Panc1 (cell line): ENCODE measurements around the gene KIAA1191. TPM values are rescaled to one million over a fixed set of nuclear protein-coding genes. Genes with fewer than 3 reads are reported as not detected.

Experiments
- ATAC-seq: fragments of 200-7000 bp; cut with Tn5 transposase; 2 replicates; pipeline ENCODE4 v1.9.1; 2020; ENCODE audit warnings: mild to moderate bottlenecking, moderate library complexity
- BruUV-seq: library from RNA; stranded (reverse); fragments of 400-500 nt; replicated peaks from 2 replicates; lab custom pipeline; 2021; lab: Mats Ljungman, UMichigan
- CTCF ChIA-PET: fragments of 300-600 bp; sonication (Branson Sonifier 250); formaldehyde crosslinking; loops from one replicate; lab custom pipeline; 2022; ENCODE audit warnings: antibody characterized with exemption; lab: Charles Lee
- POLR2A ChIA-PET: fragments of 300-600 bp; sonication (Branson Sonifier 250); formaldehyde crosslinking; loops from one replicate; lab custom pipeline; 2022; ENCODE audit warnings: antibody characterized with exemption; lab: Charles Lee
- DNase-seq: peaks from one replicate; pipeline ENCODE4 v3.0.0-alpha.2; 2010; ENCODE audit warnings: low read depth, low spot score
- H3K27ac ChIP-seq: 2 replicates; pipeline ENCODE4 v1.5.1; 2011; ENCODE audit warnings: mild to moderate bottlenecking, low read length, inconsistent platforms
- H3K27me3 ChIP-seq: fragments of 200-500 bp; sonication (Bioruptor generic); 2 replicates; pipeline ENCODE4 v1.6.0; 2014; ENCODE audit warnings: low read length, inconsistent platforms; ENCODE audit not compliant: control insufficient read depth, insufficient read depth
- H3K36me3 ChIP-seq: fragments of 200-500 bp; sonication (Bioruptor generic); 2 replicates; pipeline ENCODE4 v1.5.1; 2014; ENCODE audit warnings: inconsistent platforms, mild to moderate bottlenecking, low read length, moderate library complexity; ENCODE audit not compliant: control insufficient read depth, insufficient read depth
- H3K4me1 ChIP-seq: 2 replicates; pipeline ENCODE4 v1.5.1; 2011; ENCODE audit warnings: inconsistent platforms, mild to moderate bottlenecking, low read length, moderate library complexity; ENCODE audit not compliant: control insufficient read depth, insufficient read depth
- H3K4me3 ChIP-seq, 2 experiments: 2 replicates each; pipeline ENCODE4 v1.5.1; 2011 to 2012; ENCODE audit warnings: low read depth in 2 of 2, low read length in 2 of 2, mild to moderate bottlenecking in 2 of 2, inconsistent platforms in 1 of 2, moderate library complexity in 1 of 2
- H3K9me3 ChIP-seq: fragments of 200-500 bp; sonication (Bioruptor generic); 2 replicates; pipeline ENCODE4 v1.5.1; 2014; ENCODE audit warnings: low read depth, mild to moderate bottlenecking, inconsistent platforms, low read length, moderate library complexity; ENCODE audit not compliant: control insufficient read depth, insufficient read depth
- POLR2AphosphoS5 ChIP-seq: IDR thresholded peaks from 2 replicates; pipeline ENCODE4 v1.6.1; 2012; ENCODE audit warnings: mild to moderate bottlenecking, low read depth, low read length, moderate library complexity
- SIN3A ChIP-seq: IDR thresholded peaks from 2 replicates; pipeline ENCODE4 v1.6.1; 2012; ENCODE audit warnings: low read depth, mild to moderate bottlenecking, low read length, moderate library complexity, borderline replicate concordance; ENCODE audit not compliant: insufficient read depth
- TCF7L2 ChIP-seq: IDR thresholded peaks from 2 replicates; pipeline ENCODE4 v1.6.1; 2011; ENCODE audit warnings: mild to moderate bottlenecking, low read depth, low read length, inconsistent platforms
- in situ Hi-C: cut with HindIII; loops from 2 replicates; pipeline ENCODE4 v1.10.0; 2016; ENCODE audit warnings: low sequenced_read_pairs, low pct_unique_long_range_greater_than_20kb
- intact Hi-C: fragments of 100-400 bp; cut with micrococcal nuclease; formaldehyde crosslinking; loops from one replicate; pipeline ENCODE4 v1.10.0; 2022; ENCODE audit not compliant: unreplicated experiment
- total RNA-seq: library from RNA; stranded (reverse); gene quantifications from one replicate; pipeline ENCODE4 v1.2.1, GENCODE V29; 2021; ENCODE audit not compliant: unreplicated experiment
- TF ChIP-seq, protein P1 (sequence below), 2 experiments: IDR thresholded peaks; 2 replicates each; pipeline ENCODE4 v1.6.1; 2011 to 2012; ENCODE audit warnings: low read depth in 2 of 2, control low read depth in 1 of 2, low read length in 1 of 2, mild to moderate bottlenecking in 1 of 2, moderate library complexity in 1 of 2; ENCODE audit not compliant: insufficient read depth in 1 of 2
- TF ChIP-seq, protein P2 (sequence below): fragments of 450-650 bp; IDR thresholded peaks from 2 replicates; pipeline ENCODE4 v1.5.1; 2017; ENCODE audit warnings: mild to moderate bottlenecking

Gene KIAA1191
- total RNA-seq, 1 experiment from 2014 or later, result 92.3 TPM

DNA sequence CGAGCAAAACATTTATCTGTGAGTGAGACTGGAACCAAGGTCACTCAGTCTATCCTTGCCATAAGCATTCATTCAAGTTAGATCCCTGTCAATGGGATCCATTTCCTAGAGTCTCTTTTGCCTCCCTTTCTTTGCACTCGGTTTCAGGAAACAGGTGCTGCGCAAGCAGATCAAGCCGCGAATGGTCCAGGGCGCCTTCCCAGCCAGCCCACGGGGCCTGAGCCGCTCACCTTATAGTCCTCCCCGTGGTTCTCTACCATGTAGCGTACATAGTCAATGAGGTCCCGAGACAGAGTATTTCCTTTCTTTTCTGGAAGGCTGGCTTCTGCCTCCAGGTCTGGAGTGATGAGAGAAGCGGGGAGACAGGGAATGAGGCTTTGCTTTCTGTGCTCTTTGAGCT lies 23.4 kb upstream of the KIAA1191 start:
- no peak overlapping the region for H3K27ac ChIP-seq
- in situ Hi-C loops, result no loop called here
- DNase-seq, result no peak
- H3K4me1 ChIP-seq, result peaks cover 17% of the 10 kb centered on the region
- no peak for TF ChIP-seq TCF7L2
- TF ChIP-seq, protein P1, sequence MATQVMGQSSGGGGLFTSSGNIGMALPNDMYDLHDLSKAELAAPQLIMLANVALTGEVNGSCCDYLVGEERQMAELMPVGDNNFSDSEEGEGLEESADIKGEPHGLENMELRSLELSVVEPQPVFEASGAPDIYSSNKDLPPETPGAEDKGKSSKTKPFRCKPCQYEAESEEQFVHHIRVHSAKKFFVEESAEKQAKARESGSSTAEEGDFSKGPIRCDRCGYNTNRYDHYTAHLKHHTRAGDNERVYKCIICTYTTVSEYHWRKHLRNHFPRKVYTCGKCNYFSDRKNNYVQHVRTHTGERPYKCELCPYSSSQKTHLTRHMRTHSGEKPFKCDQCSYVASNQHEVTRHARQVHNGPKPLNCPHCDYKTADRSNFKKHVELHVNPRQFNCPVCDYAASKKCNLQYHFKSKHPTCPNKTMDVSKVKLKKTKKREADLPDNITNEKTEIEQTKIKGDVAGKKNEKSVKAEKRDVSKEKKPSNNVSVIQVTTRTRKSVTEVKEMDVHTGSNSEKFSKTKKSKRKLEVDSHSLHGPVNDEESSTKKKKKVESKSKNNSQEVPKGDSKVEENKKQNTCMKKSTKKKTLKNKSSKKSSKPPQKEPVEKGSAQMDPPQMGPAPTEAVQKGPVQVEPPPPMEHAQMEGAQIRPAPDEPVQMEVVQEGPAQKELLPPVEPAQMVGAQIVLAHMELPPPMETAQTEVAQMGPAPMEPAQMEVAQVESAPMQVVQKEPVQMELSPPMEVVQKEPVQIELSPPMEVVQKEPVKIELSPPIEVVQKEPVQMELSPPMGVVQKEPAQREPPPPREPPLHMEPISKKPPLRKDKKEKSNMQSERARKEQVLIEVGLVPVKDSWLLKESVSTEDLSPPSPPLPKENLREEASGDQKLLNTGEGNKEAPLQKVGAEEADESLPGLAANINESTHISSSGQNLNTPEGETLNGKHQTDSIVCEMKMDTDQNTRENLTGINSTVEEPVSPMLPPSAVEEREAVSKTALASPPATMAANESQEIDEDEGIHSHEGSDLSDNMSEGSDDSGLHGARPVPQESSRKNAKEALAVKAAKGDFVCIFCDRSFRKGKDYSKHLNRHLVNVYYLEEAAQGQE (IDR thresholded peaks at IDR 0.05; ENCODE audit: insufficient read depth in 1 of 2, low read depth in 2 of 2, low read length in 1 of 2), result no peak
- no peak for TF ChIP-seq POLR2AphosphoS5
- TF ChIP-seq, protein P2, sequence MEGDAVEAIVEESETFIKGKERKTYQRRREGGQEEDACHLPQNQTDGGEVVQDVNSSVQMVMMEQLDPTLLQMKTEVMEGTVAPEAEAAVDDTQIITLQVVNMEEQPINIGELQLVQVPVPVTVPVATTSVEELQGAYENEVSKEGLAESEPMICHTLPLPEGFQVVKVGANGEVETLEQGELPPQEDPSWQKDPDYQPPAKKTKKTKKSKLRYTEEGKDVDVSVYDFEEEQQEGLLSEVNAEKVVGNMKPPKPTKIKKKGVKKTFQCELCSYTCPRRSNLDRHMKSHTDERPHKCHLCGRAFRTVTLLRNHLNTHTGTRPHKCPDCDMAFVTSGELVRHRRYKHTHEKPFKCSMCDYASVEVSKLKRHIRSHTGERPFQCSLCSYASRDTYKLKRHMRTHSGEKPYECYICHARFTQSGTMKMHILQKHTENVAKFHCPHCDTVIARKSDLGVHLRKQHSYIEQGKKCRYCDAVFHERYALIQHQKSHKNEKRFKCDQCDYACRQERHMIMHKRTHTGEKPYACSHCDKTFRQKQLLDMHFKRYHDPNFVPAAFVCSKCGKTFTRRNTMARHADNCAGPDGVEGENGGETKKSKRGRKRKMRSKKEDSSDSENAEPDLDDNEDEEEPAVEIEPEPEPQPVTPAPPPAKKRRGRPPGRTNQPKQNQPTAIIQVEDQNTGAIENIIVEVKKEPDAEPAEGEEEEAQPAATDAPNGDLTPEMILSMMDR, result no peak
- no peak for TF ChIP-seq SIN3A
- peaks cover 32% of the 10 kb centered on the region for H3K36me3 ChIP-seq
- ChIA-PET POLR2A (interaction anchor here (1.0 kb wide), 1 partner anchor 23 kb away, joined by 3 read pairs; the partner anchor contains the start of gene KIAA1191), CTCF (no interaction called here)
- intact Hi-C loops, result no loop called here
- H3K9me3 ChIP-seq, result no peaks in the 10 kb centered on the region
- no TSS peak for BruUV-seq
- H3K4me3 ChIP-seq, result no peak overlapping the region
- ATAC-seq, result no peak
- H3K27me3 ChIP-seq, result no peaks in the 10 kb centered on the region

DNA sequence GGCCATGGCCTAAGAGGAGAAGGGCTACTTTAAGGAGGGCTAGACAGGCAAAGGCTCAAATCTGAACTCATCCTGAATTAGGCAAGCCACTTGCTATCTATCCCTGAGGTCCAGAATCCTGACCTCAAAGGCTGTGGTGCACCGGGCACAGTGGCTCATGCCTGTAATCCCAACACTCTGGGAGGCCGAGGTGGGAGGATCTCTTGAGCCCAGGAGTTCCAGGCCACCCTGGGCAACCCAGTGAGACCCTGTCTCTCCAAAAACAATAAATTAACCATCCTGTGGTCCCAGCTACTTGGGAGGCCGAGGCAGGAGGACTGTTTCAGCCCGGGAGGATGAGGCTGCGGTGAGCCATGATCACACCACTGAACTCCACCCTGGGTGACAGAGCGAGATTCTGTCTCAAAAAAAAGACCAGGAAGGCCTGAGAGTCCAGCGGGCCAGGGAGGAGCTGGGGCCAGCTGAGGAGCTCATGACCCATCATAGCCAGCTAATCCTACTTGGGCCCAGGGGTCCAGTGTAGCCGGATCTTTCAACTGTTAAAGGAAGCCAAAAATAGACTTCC lies 22.9 kb upstream of the KIAA1191 start:
- POLR2A ChIA-PET, result interaction anchor here (1.0 kb wide), 1 partner anchor 22 kb away, joined by 3 read pairs; the partner anchor contains the start of gene KIAA1191
- CTCF ChIA-PET, result no interaction called here
- DNase-seq, result no peak
- Histone ChIP-seq H3K4me3 (no peak overlapping the region), H3K9me3 (no peaks in the 10 kb centered on the region), H3K36me3 (peaks cover 32% of the 10 kb centered on the region), H3K27ac (no peak overlapping the region), H3K27me3 (no peaks in the 10 kb centered on the region), H3K4me1 (peaks cover 15% of the 10 kb centered on the region)
- BruUV-seq, result no TSS peak
- ATAC-seq, result no peak
- in situ Hi-C loops (no loop called here), intact Hi-C loops (no loop called here)
- TF ChIP-seq TCF7L2, result no peak
- TF ChIP-seq, protein P2, result no peak
- TF ChIP-seq, protein P1 (IDR thresholded peaks at IDR 0.05; ENCODE audit: insufficient read depth in 1 of 2, low read depth in 2 of 2, low read length in 1 of 2), result no peak
- TF ChIP-seq SIN3A, result no peak
- no peak for TF ChIP-seq POLR2AphosphoS5
